BJ (cell line): ENCODE measurements around the gene PREP. TPM values are rescaled to one million over a fixed set of nuclear protein-coding genes. Genes with fewer than 3 reads are reported as not detected.

Source experiments
- CTCF ChIA-PET: fragments of 350-600 bp; formaldehyde crosslinking; extraction: SDS; loops from one replicate; lab custom pipeline; 2021; ENCODE audit warnings: antibody characterized with exemption, inconsistent platforms; lab: Yijun Ruan, JAX
- POLR2A ChIA-PET: fragments of 300-600 bp; sonication (Branson Sonifier 250); formaldehyde crosslinking; extraction: SDS; loops from one replicate; lab custom pipeline; 2021; ENCODE audit warnings: antibody characterized with exemption; lab: Charles Lee
- DNase-seq: peaks from one replicate; pipeline ENCODE4 v3.0.0-alpha.2; 2011; ENCODE audit warnings: low read depth
- H3K27me3 ChIP-seq: 2 replicates; pipeline ENCODE4 v1.6.0; 2011; ENCODE audit warnings: low read length; ENCODE audit not compliant: control insufficient read depth, insufficient read depth
- H3K36me3 ChIP-seq: 2 replicates; pipeline ENCODE4 v1.5.1; 2011; ENCODE audit warnings: low read length; ENCODE audit not compliant: control insufficient read depth, insufficient read depth
- H3K4me3 ChIP-seq: 2 replicates; pipeline ENCODE4 v1.5.1; 2011; ENCODE audit warnings: low read depth, mild to moderate bottlenecking, control low read depth, low read length
- polyA plus RNA-seq: library from polyadenylated mRNA; depleted of rRNA; stranded (reverse); fragments of >200 nt; gene quantifications from 2 replicates; pipeline ENCODE4 v1.2.3, GENCODE V29; 2011
- TF ChIP-seq, protein P1 (sequence below): IDR thresholded peaks from 2 replicates; pipeline ENCODE4 v1.5.1; 2011; ENCODE audit warnings: low read depth, mild to moderate bottlenecking, control low read depth, inconsistent platforms, low read length, moderate library complexity; ENCODE audit not compliant: insufficient read depth

The PREP gene
- polyA plus RNA-seq, 1 experiment: 10.8 TPM

DNA sequence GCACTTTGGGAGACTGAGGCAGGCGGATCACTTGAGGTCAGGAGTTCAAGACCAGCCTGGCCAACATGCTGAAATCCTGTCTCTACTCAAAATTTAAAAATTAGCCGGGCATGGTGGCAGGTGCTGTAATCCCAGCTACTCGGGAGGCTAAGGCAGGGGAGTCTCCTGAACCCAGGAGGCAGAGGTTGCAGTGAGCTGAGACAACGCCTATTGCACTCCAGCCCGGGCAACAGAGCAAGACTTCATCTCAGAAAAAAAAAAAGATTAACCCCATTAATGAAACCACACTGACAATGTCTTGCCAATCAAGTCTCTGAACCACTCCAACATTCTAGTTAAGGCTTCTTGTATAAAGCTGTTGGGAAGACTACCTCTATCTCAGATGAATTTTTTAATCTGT, 4.0 kb downstream of the PREP start:
- no peak overlapping the region for H3K4me3 ChIP-seq
- CTCF ChIA-PET: interaction anchor here (1.6 kb wide), 1 partner anchor 311 kb away, joined by 8 read pairs; no protein-coding TSS in a partner anchor

DNA sequence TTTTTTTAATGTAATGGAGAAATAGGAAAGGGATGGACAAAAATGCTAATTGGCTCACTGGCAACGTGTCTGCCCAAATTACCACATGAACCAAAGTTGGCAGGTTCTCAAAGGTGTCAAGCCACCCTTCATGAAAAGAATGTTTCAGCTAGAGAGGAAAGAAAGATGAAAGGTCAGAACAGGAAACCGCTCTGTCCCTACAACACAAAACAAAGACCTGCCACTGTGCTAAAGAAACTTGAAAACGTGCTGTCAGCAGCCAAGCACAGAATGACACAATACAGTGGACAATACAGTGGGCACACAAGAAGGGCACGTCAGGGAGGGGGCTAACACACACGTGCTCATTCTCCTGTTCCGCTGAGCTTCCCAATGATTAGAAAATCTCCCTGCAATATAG, 4.9 kb downstream of the PREP start:
- DNase-seq: no peak
- Histone ChIP-seq H3K4me3 (no peak overlapping the region), H3K27me3 (no peaks in the 10 kb centered on the region), H3K36me3 (peaks cover 3% of the 10 kb centered on the region)
- CTCF ChIA-PET: interaction anchor here (0.6 to 1.6 kb wide), 4 partner anchors 9 to 313 kb away, joined by 3 to 8 read pairs (median 3); no protein-coding TSS in a partner anchor
- POLR2A ChIA-PET: no interaction called here
- TF ChIP-seq, protein P1, sequence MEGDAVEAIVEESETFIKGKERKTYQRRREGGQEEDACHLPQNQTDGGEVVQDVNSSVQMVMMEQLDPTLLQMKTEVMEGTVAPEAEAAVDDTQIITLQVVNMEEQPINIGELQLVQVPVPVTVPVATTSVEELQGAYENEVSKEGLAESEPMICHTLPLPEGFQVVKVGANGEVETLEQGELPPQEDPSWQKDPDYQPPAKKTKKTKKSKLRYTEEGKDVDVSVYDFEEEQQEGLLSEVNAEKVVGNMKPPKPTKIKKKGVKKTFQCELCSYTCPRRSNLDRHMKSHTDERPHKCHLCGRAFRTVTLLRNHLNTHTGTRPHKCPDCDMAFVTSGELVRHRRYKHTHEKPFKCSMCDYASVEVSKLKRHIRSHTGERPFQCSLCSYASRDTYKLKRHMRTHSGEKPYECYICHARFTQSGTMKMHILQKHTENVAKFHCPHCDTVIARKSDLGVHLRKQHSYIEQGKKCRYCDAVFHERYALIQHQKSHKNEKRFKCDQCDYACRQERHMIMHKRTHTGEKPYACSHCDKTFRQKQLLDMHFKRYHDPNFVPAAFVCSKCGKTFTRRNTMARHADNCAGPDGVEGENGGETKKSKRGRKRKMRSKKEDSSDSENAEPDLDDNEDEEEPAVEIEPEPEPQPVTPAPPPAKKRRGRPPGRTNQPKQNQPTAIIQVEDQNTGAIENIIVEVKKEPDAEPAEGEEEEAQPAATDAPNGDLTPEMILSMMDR: no peak

More for the DNA sequence above, 4.0 kb downstream of the PREP start:
- TF ChIP-seq, protein P1: no peak
- peaks cover 3% of the 10 kb centered on the region for H3K36me3 ChIP-seq
- POLR2A ChIA-PET: no interaction called here
- H3K27me3 ChIP-seq: no peaks in the 10 kb centered on the region
- no peak for DNase-seq

DNA sequence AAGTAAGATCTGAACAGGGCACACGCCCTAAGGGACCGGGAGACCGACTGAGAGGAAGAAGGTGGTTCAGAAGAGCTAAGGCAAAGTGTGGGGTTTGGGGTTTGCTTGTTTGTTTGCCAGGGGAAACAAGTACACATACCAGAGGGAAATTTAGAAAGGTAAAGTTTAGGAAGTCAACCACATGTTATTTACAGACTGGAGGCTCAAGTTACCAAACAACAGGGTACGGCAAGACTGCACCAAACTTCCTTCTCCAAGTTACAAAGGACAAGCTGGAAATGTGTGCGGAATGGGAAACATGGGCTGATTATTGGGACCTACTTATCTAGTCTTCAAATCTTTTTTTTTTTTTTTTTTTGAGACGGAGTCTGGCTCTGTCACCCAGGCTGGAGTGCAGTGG, 11.2 kb downstream of the PREP start:
- TF ChIP-seq, protein P1: no peak
- H3K27me3 ChIP-seq: no peaks in the 10 kb centered on the region
- ChIA-PET CTCF (interaction anchor here (1.5 kb wide), 1 partner anchor 11 kb away, joined by 7 read pairs; the partner anchor contains the start of gene PREP), POLR2A (no interaction called here)
- no peak overlapping the region for H3K4me3 ChIP-seq
- peaks cover 5% of the 10 kb centered on the region for H3K36me3 ChIP-seq
- no peak for DNase-seq

DNA sequence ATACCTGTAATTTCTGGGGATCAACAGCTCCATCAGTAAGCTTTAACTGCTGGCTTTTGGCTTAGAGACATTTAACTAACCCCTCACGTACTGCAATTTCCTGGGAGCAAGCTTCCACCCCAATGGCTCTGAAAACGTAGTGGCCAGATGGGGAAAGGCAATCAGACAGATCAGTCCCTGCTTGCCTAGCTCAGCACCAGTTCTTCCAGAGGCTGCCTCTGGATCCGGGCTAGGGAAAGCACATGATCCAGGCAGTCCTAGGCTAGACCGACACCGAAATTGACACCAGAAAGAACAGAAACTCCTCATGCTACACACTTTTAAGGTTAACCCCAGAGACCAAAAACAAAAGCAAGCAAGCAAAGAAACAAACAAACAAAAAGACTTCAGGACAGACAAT, 13.3 kb downstream of the PREP start:
- H3K36me3 ChIP-seq: peaks cover 1% of the 10 kb centered on the region; the same call in 1 of the 2 replicates
- POLR2A ChIA-PET: no interaction called here
- DNase-seq: no peak
- CTCF ChIA-PET: interaction anchor here (1.0 to 1.1 kb wide), 4 partner anchors 8 to 16 kb away, joined by 3 read pairs; partner anchors contain the start of gene PREP
- TF ChIP-seq, protein P1: no peak
- no peak overlapping the region for H3K4me3 ChIP-seq
- H3K27me3 ChIP-seq: no peaks in the 10 kb centered on the region

DNA sequence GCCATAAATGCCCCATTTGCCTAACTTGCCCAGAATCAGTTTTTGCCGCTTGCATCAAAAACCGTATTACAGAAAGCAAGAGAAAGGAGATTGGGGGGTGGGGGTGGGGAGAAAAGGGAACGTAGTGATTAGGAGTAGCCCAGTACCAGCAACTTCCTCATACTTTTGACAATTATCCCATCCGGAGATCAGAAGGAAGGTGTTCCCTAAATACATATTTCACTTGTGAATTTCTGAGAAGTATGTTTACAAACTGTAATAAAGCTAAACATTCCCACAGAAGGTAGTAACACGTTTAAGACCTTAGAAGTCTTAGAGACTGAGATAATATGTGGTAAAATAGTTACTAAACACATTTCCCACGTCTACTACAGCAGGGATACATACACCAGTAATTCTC, 14.5 kb downstream of the PREP start:
- no peak overlapping the region for H3K4me3 ChIP-seq
- H3K36me3 ChIP-seq: peaks cover 1% of the 10 kb centered on the region; the same call in 1 of the 2 replicates
- CTCF ChIA-PET: interaction anchor here (1.0 to 1.3 kb wide), 3 partner anchors 14 to 300 kb away, joined by 3 to 4 read pairs (median 3); partner anchors contain the start of gene PREP
- POLR2A ChIA-PET: no interaction called here
- H3K27me3 ChIP-seq: no peaks in the 10 kb centered on the region
- no peak for DNase-seq
- TF ChIP-seq, protein P1: no peak
